SHP77 treated with DMSO at 0.1 percent for 48 hours (cell line): ENCODE results near the gene CPNE9.

Experiments
- DNase-seq: peaks from one replicate; lab custom pipeline; 2025; lab: John Stamatoyannopoulos, UW

Gene CPNE9, protein sequence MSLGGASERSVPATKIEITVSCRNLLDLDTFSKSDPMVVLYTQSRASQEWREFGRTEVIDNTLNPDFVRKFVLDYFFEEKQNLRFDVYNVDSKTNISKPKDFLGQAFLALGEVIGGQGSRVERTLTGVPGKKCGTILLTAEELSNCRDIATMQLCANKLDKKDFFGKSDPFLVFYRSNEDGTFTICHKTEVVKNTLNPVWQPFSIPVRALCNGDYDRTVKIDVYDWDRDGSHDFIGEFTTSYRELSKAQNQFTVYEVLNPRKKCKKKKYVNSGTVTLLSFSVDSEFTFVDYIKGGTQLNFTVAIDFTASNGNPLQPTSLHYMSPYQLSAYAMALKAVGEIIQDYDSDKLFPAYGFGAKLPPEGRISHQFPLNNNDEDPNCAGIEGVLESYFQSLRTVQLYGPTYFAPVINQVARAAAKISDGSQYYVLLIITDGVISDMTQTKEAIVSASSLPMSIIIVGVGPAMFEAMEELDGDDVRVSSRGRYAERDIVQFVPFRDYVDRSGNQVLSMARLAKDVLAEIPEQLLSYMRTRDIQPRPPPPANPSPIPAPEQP

DNA sequence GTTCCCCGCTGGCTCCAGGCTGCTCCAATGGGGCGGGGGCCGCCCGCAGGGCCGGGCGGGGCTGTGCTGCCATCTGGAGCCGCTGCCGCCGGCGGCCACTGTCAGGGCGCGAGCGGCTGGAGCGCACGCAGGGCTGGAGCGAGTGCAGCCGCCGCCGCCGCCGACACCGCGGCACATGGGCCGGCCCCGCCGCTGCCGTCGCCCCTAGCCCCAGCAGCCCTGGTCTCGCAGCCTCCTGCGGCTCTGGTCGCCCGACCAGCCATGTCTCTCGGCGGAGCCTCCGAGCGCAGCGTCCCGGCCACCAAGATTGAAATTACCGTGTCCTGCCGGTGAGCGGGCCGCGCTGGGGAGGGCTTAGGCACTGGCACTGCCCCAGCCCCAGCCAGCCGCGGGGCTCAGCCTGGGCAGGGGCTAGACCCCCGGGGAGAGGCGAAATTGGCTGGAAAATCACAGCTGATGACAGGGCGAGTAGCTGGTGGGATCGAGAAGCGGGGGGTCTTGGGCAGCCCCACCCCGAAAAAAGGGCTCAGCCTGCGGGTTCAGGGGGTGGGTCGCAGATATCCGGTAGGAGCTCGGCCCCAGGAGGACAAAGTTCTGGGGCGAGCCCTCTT is at the start of gene CPNE9:
CPNE9 (plus strand) TSS at position 98 of the 611 bp plus-strand sequence; CDS start at position 262, 164 bp downstream.
- DNase-seq, result no peak

DNA sequence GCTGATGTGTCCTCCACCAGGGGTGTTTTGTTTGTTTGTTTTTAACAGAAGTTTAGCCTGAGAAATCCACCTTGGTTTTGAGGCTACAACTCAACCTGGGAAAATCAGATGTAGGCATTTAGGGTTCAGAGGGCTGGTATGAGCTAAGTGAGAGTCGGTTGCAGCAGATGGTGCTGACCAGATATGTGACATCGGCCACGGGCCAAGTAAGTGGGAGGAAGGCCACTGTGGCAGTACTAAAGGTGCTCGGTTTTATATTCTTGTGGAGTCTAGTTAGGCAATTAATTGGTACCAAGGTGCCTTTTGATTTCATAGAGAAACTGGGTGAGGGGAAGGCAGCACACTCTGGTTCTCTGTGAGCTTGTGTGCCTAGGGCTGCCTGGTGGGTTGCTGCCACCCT is 43.8 kb upstream of the CPNE9 start:
- no peak for DNase-seq

DNA sequence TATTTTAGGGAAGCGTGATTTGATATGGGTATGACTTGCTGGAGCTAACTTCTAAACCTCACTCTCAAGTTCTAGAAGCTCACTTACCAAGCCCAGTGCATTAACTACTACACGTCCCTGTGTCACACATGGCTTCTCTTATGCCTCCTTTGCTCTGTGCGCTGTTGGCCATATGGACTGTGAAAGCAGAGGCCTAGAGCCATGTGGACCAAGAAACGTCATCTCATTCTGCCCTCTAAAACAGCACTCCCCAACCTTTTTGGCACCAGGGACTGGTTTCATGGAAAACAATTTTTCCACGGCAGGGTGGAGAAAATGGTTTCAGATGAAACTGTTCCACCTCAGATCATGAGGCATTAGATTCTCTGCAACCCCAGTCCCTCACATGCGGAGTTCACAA is 42.7 kb upstream of the CPNE9 start:
- no peak for DNase-seq

DNA sequence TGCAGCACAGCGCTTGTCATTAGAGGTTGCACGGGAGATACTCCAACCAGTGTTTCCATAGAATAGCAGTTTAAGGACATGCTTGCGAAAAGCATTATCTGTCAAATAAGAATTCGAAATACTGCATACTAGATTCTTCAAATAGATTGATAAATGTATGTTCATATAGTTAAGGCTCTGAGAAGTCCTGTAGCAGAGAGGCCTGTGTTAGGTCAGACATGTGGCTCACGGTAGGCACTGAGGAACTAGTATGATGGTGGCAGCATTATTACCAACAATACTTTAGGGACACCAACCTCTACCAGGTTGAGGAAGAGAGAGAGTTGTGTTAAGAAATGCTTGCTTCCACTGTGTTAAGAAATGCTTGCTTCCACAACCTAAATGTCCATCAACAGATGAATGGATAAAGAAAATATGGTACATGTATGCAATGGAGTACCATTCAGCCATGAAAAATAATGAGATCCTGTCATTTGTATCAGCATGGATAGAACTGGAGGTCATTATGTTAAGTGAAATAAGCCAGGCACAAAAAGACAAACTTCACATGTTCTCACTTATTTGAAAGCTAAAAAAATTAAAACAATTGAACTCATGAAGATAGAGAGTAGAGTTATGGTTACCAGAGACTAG is 39.4 kb upstream of the CPNE9 start:
- DNase-seq, result no peak

DNA sequence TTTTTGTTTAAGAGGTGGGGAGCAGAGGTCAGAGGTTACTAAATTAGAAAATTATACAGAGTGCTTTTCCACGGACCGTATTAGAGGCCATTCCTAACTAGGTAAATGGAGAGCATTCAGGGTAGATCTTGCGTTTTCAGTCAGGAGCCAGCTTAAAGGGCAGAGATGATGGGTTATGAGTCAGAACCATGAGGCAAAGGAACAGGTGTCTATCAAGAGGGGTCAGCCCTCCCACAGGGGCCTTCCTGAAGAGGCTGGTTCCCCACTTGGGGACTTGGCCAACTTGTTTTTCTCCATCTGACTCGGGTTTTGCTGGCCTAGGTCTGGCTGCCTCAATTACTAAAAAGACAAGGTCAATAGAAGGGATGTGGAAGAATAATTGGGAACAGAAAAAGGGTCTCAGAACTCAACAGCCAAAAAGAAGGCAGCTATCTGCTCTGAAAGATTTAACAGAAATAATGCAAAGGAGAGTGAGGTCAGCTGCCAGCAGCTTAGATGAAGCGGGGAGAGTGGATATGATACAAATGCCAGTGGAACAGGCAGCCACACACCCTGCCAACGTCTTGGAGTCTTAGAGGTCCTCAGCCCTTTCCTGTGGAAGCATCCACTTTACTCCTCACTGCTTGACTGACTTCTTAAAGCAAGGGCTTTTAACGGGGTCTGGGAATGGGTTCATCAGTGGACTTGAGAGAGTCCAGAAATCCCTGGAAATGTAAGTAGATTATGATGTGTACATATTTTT is 36.8 kb upstream of the CPNE9 start:
- no peak for DNase-seq

DNA sequence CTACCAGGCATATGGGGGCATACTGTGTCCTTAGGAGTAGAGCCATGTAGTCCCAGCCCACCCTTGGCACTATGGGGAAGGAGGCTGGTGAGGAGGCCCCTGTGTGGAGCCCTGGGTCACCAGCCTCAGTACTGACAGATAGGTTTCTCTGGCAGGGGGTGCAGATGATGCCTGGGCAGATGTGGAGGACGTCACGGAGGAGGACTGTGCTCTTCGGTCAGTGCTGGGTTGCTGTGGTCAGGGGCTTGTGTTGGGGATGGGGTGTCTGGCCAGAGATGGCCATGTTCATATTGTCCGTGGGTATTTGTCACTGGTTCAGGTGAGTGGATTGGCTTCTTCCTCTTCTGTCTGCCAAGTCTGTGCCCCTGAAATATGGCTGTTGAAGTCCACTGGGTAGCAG is 34.4 kb upstream of the CPNE9 start:
- no peak for DNase-seq

DNA sequence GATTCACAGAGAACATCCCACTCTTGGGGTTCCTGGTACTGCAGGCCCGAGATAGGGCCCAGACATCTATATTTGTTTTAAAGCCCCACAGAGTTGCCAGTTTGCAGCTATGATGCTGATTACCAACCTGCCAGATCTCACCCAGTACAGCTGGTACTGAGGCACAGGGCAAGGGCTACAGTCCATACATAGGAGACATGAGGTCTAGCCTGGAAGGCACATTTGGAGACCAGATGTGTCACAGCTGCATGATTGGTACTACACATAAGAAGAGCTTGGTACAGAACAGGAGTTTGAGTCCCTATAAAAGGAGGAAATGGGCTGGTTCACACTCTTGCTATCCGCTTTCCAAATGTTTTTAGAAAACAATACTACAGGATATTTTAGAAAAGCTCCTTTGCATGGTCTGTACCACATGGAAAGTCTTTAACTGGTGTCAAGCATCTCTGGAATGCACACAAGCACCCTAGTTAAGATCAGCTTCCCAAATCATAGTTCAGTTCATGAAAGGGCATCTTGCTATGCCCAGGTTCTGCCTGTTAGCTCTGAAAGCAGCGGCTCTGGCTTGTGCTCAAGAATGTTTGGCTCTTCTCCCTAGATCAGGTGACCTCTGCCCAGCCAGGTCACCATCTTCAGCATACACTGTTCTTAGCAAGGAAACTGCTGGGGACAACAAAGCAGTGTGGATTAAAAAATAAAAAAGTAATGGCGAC is 33.8 kb upstream of the CPNE9 start:
- no peak for DNase-seq

DNA sequence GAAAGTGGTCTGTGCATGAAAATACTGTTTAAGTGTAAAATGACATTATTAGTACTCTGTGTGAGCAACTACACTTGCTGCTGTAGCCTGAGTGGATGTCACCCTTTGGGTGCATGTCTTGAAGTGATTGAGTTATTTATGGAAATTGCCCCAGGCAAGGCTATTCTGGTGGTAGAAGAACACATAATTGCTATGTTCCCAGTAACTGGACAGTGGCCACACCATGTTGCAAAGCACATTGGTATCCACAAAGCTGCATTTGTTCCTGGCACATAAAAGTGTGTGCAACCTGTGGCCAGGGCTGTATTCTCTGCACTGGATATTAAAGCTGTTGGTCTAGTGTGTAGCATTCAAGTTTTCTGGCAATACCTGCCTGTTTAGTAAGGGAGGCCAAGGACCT is 30.6 kb upstream of the CPNE9 start:
- DNase-seq, result no peak

DNA sequence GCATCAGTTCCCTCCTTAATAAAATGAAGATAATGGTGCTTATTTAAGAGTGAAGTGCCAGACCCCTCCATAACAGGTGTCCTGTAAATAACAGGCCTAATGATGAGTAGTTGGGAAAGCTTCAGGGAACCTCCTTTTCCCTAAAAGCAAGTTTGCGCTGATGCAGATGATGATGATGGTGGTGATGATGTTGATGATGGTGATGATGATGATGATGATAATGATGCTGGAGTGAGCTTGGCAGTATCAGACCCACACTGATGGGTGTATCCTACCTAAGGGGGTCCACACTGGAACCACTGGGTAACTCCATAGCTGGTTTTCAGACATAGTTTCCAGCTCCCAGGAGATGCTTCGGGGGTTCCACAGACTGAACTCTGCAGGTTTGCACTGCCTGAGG is 29.9 kb upstream of the CPNE9 start:
- no peak for DNase-seq

DNA sequence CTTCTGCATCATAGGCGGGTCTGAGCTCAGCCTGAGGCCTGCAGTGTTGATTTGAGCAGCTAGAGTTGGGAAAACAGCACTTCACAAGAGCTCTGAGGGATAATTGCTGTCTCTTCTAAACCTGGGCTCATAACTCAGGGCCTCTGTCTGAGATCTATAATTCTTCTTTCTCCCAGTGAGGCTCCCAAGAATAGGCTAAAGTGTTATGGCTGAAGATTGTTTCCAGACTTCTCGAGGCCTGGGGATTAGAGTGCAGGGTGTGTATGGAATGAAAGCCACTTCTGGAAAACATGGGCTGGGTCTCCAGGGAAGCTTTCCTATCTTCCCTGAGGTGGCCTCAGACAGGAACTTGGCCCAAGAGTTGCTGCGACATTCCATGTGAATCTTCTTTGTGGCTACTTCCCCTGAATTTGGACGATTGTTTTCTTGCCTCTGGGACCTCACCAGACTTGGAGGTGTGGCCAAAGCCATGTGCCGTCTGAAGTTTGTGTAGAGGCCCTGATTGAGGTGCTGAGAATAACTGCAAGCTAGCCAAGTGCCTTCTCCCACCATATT is 27.8 kb upstream of the CPNE9 start:
- DNase-seq, result no peak

DNA sequence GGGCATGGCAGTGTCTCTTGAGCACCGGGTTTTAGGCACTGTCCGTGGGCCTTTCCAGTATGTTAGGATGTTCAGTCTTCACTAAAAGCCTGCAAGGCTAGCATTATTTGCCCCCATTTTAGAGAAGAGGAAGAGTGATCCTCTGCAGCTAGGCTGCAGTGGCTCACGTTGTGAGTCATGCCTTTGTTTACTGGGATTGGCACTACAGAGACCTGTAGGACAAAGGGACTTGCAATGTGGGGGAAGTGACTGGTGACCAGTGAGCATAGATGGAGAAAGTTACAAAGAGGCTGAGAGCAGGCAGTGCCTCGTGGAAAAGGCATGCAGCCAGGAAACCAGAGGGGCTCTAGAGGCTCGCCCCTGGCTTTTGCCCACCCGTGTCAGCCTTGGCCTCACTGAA is 26.8 kb upstream of the CPNE9 start:
- DNase-seq, result no peak

DNA sequence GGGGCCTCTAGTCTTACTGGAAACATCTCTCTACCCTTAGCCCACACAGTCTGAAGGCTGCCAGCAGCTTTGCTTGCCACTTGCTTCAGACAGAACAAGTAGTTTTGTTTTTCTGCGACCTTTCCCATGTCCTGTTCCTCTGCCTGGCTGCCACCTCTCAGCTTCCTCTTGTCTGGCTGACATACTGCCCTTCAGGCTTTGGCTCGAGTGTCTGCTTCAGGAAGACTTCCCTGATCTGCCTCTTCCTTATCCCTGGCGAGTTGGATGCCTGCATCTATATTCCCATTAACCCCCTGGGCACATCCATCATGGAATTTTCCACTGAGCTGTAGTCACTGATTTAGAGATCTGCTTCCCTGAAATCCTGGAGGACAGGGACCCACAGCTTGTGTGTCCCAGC is 25.1 kb upstream of the CPNE9 start:
- DNase-seq, result no peak

DNA sequence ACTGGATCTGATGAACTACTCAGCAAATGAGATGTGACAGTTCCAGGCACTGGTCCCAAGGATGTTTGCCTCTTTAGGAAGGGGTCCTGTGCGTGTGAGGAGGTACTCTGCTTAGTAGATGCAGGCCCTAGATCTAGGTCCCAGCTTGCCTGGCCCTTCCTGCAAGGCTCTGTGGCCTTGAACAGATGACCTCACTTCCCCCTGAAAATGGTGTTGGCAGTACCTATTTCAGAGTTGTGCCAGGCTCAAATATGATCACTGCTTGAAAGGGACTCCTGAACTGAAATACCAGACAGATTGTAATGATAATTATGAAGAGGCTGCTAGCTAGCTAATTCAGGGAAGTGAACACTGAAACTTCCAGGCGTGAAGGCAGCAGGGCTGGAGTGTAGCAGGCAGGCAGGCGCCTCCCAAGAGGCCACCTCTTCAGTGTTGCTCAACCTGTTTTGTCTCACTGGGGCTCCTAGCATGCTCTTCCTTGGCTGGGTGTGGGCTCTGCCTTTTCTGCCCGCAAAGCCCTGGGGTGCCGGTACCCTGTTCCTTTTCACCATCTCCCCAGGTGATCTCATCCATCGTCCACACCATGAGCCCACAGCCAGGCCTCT is 24.1 kb upstream of the CPNE9 start:
- DNase-seq, result no peak

DNA sequence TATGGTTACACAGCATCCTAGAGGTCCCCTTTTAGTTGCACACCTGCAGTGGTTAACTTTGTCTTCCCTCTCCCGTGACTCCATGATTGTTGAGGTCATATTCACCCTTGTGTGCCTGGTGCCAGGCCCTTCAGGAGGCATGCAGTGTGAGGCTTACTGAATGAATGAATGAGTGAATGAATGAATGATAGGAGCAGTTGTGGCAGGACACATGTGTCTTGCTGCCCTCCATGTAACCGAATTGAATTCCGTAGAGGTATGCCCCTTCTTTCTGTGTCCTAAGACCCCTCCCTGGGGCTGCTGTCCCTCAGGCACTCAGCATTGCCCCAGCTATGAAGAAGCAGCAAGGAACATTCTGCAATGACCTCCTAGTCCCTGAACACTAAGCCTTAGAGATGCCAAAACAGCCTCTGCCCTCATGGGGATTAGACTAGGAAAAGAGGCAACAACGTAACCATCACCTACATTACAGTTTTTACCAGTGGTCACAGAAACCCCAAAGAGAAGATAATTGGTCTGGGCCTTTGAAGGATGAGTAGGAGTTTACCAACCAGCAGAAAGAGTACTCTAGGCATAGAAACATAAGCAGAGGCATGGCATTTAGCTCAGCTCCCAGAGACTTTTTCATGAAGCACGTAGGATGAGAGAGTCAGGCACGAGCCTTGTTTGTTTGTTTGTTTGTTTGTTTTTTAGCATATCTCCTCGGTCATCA is 22.5 kb upstream of the CPNE9 start:
- no peak for DNase-seq

DNA sequence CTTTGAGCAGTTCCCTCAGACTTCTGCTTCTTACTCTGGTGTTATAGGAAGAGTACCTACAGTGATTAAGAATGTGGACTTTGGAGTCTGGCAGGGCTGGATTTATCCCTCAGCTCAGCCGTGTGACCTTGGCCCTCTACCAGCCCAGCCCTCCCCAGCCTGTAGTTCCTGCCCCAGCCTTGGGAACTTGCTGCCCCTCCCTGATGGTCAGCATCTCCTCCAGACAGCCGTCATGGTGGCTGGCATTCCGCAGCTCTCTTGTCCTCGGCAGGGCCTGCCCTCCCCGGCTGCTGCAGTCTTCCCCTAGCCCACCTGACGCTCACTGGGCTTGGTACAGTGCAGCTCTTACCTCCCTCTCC is 21.9 kb upstream of the CPNE9 start:
- no peak for DNase-seq

DNA sequence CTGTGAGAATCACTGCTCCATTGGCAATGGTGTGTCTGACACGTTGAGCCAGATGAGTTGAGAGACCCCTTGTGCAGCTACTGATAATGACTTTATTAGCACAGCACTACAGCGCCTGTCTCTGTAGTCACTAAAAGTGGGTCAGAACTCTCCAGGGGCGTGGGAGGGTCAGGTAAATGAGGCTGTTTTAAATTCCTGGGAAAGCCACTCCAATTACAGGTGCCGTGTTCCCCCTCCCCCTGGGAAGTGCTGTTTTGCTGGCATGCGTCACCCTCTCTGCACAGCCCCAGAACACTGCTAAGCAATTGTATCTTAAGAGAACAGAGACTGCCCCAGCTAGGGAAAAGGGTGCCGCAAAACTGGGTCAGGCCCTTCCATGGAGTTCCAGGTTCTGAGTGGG is 21.5 kb upstream of the CPNE9 start:
- DNase-seq, result no peak

DNA sequence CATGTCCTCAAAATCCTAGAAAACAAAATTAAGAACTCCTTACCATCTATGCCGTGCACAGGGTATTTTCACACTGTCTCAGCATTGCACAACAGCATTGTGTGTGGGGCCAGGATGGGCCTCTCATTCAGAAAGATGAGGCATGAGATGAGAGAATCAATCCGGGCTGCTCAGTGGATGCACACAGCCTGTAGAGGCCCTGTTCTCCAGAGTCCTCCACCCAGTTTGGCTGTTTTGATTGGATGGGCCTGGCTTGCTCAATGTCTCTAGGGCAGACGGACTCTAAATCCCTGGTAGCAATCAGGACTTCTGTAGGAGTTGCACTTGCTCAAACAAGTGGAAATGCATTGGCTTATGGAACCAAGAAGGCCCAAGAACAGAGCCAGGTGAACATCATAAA is 20.2 kb upstream of the CPNE9 start:
- no peak for DNase-seq

DNA sequence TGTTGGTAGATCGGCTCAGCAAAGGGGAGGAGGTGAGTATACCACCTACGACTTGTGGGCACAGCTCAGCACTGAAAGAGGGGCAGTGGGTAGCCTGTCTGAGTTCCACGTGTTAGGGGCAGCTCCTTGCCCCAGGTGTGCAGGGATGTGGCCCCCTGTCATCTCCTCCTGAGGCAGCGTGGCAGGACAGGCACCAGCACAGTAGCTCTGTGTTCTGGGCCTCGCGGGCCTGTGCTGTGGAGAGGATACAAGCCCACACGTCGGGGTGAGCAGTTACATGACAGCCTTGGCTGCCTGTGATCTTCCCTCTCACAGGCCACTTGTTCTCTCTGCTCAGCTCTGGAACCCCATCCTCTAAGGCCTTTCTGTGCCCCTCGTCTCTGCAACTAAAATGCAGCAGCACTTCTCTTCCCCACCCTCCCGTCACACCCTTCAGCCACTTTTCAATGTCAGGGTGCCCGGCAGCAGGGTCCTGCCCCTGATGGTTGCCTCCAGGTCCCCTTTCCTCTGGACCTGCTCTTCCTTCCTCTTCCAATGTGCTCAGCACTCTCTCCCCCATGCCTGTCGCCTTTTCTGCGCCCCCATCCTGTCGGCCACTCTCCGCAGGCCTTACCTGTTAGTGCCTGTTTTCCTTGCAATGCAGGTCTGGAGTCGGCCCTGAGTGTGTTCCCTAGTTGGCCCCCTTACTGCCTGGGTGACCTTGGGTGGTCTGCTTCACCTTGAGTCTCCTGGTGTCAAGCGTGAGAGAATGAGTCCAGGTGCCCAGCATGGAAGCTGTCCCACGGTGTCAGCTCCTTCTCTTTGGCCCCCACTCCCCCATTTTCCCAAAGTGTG is 18.2 kb upstream of the CPNE9 start:
- no peak for DNase-seq

DNA sequence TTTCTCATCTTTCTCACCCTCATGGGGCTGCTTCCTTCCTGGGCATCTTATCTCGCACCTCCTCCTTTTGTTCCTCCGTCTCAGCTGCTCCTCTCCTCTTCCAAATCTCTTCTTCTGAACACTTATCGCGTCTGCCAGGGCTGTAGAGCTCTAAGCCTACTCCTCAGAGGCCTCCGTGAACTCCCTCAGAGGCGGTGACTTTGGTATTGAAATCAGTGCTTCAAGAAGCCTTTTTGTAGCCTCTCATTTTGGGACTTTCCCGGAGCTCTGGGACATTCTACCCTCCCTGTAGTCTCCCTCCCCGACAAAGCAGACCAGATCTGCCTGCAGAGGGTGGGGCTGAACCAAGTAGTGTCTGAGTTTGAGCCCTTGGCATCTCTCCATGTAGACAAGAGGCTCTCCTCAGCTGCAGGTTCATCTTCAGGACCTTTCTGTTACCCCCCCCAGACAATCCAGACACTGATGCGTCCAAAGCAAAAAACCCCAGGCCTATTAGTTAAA is 17.5 kb upstream of the CPNE9 start:
- no peak for DNase-seq
